Tibial artery (tissue), 4 donors: ENCODE data around the gene COX14.

Experiments used
- DNase-seq, 2 donors: peaks; one replicate each; pipeline ENCODE4 v3.0.0-alpha.2; 2019
- H3K27ac ChIP-seq, 2 donors: fragments of 200-600 bp; sonication (generic) in 1 of 2; 1 replicate in 1 of 2; 2 replicates in 1 of 2; pipeline ENCODE4 v1.5.1; 2018 to 2019; ENCODE audit warnings: mild to moderate bottlenecking in 1 of 2
- H3K27me3 ChIP-seq, 2 donors: fragments of 200-600 bp; sonication (generic) in 1 of 2; one replicate each; pipeline versions ENCODE4 v1.5.1 to v1.6.0; 2016 to 2019
- H3K36me3 ChIP-seq, 3 donors: fragments of 200-600 bp; sonication (generic) in 2 of 3; one replicate each; pipeline ENCODE4 v1.5.1; 2016 to 2019; ENCODE audit warnings: mild to moderate bottlenecking in 2 of 3
- H3K4me1 ChIP-seq, 4 donors: fragments of 200-600 bp; sonication (generic) in 2 of 4; 1 replicate in 3 of 4; 2 replicates in 1 of 4; pipeline ENCODE4 v1.5.1; 2016 to 2019
- H3K4me3 ChIP-seq, 2 donors: fragments of 200-600 bp; sonication (generic) in 1 of 2; 1 replicate in 1 of 2; 2 replicates in 1 of 2; pipeline ENCODE4 v1.5.1; 2018 to 2019; ENCODE audit warnings: mild to moderate bottlenecking in 2 of 2
- H3K9me3 ChIP-seq, 3 donors: fragments of 200-600 bp; sonication (generic) in 1 of 3; one replicate each; pipeline ENCODE4 v1.5.1; 2016 to 2019
- intact Hi-C: fragments of 100-400 bp; cut with DNase I; formaldehyde crosslinking; loops from one replicate; pipeline ENCODE4 v1.15.0; 2023; ENCODE audit warnings: low total_unique reads
- TF ChIP-seq, protein P1 (sequence below), 2 experiments: fragments of 200-600 bp in 1 of 2; fragments of 450-650 bp in 1 of 2; IDR thresholded peaks; one replicate each; pipeline ENCODE4 v1.5.1; 2017 to 2019; ENCODE audit warnings: antibody characterized with exemption in 2 of 2, mild to moderate bottlenecking in 1 of 2, moderate library complexity in 1 of 2

The COX14 gene

DNA sequence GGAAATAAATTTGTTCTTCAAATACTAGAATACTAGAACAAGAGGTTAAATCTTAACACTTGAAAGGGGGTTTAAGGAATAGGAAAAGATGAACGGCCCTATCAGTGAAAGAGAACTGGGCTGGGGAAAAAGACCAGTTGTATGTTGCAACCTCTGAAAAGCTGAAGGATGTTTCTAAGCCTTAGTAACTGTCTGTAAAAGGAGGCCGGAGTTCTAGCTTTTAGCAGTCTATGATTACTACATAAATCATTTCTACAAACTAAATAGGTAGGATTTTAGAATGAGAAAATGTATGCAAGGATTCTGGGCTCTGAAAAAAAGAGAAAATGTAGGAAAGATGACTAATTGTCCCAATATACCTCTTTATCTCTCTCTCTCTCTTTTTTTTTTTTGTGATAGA is 50.2 kb downstream of the COX14 start:
- DNase-seq: no peak
- H3K4me3 ChIP-seq: no peak overlapping the region
- H3K27me3 ChIP-seq: no peaks in the 10 kb centered on the region
- no peaks in the 10 kb centered on the region for H3K9me3 ChIP-seq
- intact Hi-C loops: no loop called here
- TF ChIP-seq, protein P1, sequence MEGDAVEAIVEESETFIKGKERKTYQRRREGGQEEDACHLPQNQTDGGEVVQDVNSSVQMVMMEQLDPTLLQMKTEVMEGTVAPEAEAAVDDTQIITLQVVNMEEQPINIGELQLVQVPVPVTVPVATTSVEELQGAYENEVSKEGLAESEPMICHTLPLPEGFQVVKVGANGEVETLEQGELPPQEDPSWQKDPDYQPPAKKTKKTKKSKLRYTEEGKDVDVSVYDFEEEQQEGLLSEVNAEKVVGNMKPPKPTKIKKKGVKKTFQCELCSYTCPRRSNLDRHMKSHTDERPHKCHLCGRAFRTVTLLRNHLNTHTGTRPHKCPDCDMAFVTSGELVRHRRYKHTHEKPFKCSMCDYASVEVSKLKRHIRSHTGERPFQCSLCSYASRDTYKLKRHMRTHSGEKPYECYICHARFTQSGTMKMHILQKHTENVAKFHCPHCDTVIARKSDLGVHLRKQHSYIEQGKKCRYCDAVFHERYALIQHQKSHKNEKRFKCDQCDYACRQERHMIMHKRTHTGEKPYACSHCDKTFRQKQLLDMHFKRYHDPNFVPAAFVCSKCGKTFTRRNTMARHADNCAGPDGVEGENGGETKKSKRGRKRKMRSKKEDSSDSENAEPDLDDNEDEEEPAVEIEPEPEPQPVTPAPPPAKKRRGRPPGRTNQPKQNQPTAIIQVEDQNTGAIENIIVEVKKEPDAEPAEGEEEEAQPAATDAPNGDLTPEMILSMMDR (IDR thresholded peaks at IDR 0.05): no peak
- no peaks in the 10 kb centered on the region for H3K36me3 ChIP-seq
- peaks cover 0 to 35% (median 10%) of the 10 kb centered on the region in 4 donors for H3K4me1 ChIP-seq
- no peak overlapping the region for H3K27ac ChIP-seq

DNA sequence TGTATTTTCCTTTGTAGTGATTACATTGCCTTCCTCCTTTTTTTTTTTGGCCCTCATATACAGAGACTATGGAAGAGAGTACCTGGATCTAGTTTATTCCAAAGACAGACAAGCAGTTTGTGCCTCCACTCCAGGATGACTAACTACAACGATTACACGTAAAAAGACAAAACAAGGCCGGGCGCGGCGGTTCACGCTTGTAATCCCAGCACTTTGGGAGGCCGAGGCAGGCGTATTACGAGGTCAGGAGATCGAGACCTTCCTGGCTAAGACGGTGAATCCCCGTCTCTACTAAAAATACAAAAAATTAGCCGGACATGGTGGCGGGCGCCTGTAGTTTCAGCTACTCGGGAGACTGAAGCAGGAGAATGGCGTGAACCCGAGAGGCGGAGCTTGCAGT is 52.9 kb downstream of the COX14 start:
- Histone ChIP-seq H3K27ac (no peak overlapping the region), H3K27me3 (no peaks in the 10 kb centered on the region), H3K9me3 (no peaks in the 10 kb centered on the region), H3K4me1 (peaks cover 0 to 37% (median 12%) of the 10 kb centered on the region in 4 donors), H3K36me3 (no peaks in the 10 kb centered on the region), H3K4me3 (no peak overlapping the region)
- TF ChIP-seq, protein P1 (IDR thresholded peaks at IDR 0.05): no peak
- DNase-seq: no peak
- intact Hi-C loops: loop anchor here (5.0 kb wide), 1 partner anchor 53 kb away; the partner anchor contains the start of gene COX14

DNA sequence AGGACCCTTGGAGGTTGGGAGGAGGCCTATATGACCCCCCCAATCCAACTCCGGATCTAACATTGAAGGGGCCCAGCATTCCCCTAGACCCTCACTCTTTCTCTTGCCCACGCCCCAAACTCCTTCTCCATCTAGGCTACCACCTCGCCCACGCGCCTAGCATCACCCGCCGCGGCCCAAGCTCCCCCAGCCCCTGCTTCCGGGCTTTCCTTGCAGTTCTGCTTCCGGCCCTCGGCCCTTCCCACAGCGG is 54.7 kb downstream of the COX14 start:
- H3K4me3 ChIP-seq: peak overlapping the region; percentile 92 to 98
- no peaks in the 10 kb centered on the region for H3K9me3 ChIP-seq
- no peaks in the 10 kb centered on the region for H3K36me3 ChIP-seq
- TF ChIP-seq, protein P1 (IDR thresholded peaks at IDR 0.05): no peak
- H3K27ac ChIP-seq: peak overlapping the region; percentile 96 to 98
- H3K27me3 ChIP-seq: no peaks in the 10 kb centered on the region
- H3K4me1 ChIP-seq: peaks cover 0 to 37% (median 12%) of the 10 kb centered on the region in 4 donors
- no peak for DNase-seq
- intact Hi-C loops: loop anchor here (5.0 kb wide), 1 partner anchor 54 kb away; the partner anchor contains the start of gene COX14

DNA sequence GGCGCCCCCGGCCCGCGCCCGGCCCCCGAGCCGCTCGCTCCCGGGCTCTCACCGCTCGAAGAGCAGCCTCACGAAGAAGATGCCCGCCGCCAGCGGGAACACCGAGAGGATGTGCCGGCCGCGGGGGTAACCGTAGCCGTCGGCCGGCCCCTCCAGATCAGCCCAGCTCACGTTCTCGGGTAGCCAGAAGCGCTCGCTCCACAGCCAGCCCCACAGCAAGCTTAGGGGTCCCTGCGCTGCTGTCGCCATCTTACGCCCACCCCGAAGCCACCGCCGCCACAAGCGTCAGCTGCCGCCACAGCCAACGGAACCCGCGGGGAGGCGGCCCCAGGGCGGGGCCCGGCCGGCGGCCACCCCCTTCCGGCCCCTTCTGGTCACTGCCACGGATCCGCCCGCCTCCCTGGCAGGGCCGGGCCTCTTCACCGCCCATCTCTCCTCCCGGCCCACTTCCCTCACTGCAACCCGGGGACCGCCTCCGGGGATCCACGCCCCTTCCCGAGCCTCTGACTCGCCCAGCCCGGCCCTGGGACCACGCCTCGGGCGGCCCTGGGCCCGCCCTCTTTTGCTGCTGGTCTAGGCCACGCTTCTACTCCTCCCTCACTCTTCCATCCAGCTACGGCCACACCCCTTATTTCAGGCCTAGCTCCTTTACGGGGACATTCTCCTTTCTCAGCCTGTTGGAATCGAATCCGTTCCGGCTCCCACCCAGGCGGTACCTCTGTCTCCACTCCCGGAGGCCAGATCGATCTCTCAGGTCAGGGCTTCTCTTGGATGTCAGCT is 55.2 kb downstream of the COX14 start, which contains the start of gene CERS5:
CERS5 (minus strand) TSS at position 321 of the 780 bp plus-strand sequence; CDS start at position 249, 72 bp downstream.
- no peaks in the 10 kb centered on the region for H3K36me3 ChIP-seq
- TF ChIP-seq, protein P1 (IDR thresholded peaks at IDR 0.05): peak in 1 of 2 experiments; percentile 45
- no peaks in the 10 kb centered on the region for H3K9me3 ChIP-seq
- intact Hi-C loops: loop anchor here (5.0 kb wide), 1 partner anchor 55 kb away; the partner anchor contains the start of gene COX14
- H3K27me3 ChIP-seq: no peaks in the 10 kb centered on the region
- DNase-seq: peak; percentile 99 to 100
- H3K4me1 ChIP-seq: peaks cover 0 to 36% (median 12%) of the 10 kb centered on the region in 4 donors
- peak within 1 kb of the TSS; percentile 96 to 98 for H3K27ac ChIP-seq
- peak within 1 kb of the TSS; percentile 92 to 98 for H3K4me3 ChIP-seq
